K562 (cell line): ENCODE data around the gene ACKR2. TPM values are rescaled to one million over a fixed set of nuclear protein-coding genes. Genes with fewer than 3 reads are reported as not detected.

Experiments used
- ATAC-seq: fragments of 200-7000 bp; cut with Tn5 transposase; 3 replicates; pipeline ENCODE4 v1.9.1; 2020; ENCODE audit warnings: moderate library complexity
- BruUV-seq: library from RNA; stranded (reverse); fragments of 400-500 nt; replicated peaks from 2 replicates; lab custom pipeline; 2021; lab: Mats Ljungman, UMichigan
- CTCF ChIA-PET: fragments of 300-600 bp; formaldehyde crosslinking; extraction: SDS; loops from one replicate; lab custom pipeline; 2021; ENCODE audit warnings: low intra/inter-chr PET ratio; lab: Yijun Ruan, JAX
- POLR2A ChIA-PET: fragments of 300-600, 350-650 bp; sonication (Branson Sonifier 250); formaldehyde crosslinking; extraction: SDS; loops from one replicate; lab custom pipeline; 2021; ENCODE audit warnings: antibody characterized with exemption, inconsistent platforms; lab: Yijun Ruan, JAX
- DNase-seq, 4 experiments: peaks; one replicate each; pipeline versions ENCODE4 v3.0.0 to v3.0.0-alpha.2; 2011 to 2018; ENCODE audit warnings: low spot score in 3 of 4, mixed read lengths in 3 of 4; ENCODE audit errors: extremely low read depth in 1 of 4
- FAIRE-seq: peaks from 2 replicates; lab custom pipeline; 2011; peaks lifted over from hg19 to GRCh38; lab: Jason Lieb, UNC
- H2AFZ ChIP-seq: 2 replicates; pipeline ENCODE4 v1.6.0; 2011; ENCODE audit warnings: low read depth, low read length, control low read depth, inconsistent platforms
- H3K27ac ChIP-seq: fragments of 200-600 bp; 3 replicates; pipeline ENCODE4 v1.8.0; 2011; ENCODE audit warnings: low read depth, mild to moderate bottlenecking, control low read depth, inconsistent platforms, low read length, moderate library complexity, mixed read lengths; ENCODE audit errors: extremely low read depth
- H3K27me3 ChIP-seq, 2 experiments: fragments of 300-600 bp in 1 of 2; 2 replicates in 1 of 2; 3 replicates in 1 of 2; pipeline versions ENCODE4 v1.6.0 to v1.8.0; 2011; ENCODE audit warnings: inconsistent platforms in 2 of 2, low read length in 2 of 2, mild to moderate bottlenecking in 1 of 2, mixed read lengths in 1 of 2, moderate library complexity in 1 of 2; ENCODE audit not compliant: control insufficient read depth in 2 of 2, insufficient read depth in 2 of 2
- H3K36me3 ChIP-seq: fragments of 300-600 bp; 3 replicates; pipeline ENCODE4 v1.8.0; 2011; ENCODE audit warnings: mild to moderate bottlenecking, low read length, inconsistent platforms; ENCODE audit not compliant: control insufficient read depth, insufficient read depth
- H3K4me1 ChIP-seq, 2 experiments: fragments of 200-600 bp in 1 of 2; replicated peaks in 1 of 2; 2 replicates in 1 of 2; 3 replicates in 1 of 2; pipeline versions ENCODE4 v1.5.1 to v1.8.0; 2011; ENCODE audit warnings: inconsistent platforms in 2 of 2, low read length in 2 of 2, mild to moderate bottlenecking in 1 of 2, mixed read lengths in 1 of 2, moderate library complexity in 1 of 2; ENCODE audit not compliant: control insufficient read depth in 2 of 2, insufficient read depth in 2 of 2
- H3K4me2 ChIP-seq: 2 replicates; pipeline ENCODE4 v1.6.1; 2011; ENCODE audit warnings: low read length, control low read depth, inconsistent platforms, mixed read lengths; ENCODE audit not compliant: insufficient read depth
- H3K4me3 ChIP-seq: fragments of 200-600 bp; sonication (generic), shearing (Covaris generic); 2 replicates; pipeline ENCODE4 v1.5.1; 2016; ENCODE audit warnings: control low read depth, inconsistent platforms
- H3K79me2 ChIP-seq: fragments of 200-600 bp; 3 replicates; pipeline ENCODE4 v1.8.0; 2011; ENCODE audit warnings: low read length, inconsistent platforms; ENCODE audit not compliant: control insufficient read depth, insufficient read depth
- H3K9ac ChIP-seq, 2 experiments: 2 replicates each; pipeline versions ENCODE4 v1.6.0 to v1.6.1; 2011; ENCODE audit warnings: low read depth in 2 of 2, low read length in 2 of 2, control low read depth in 1 of 2, inconsistent platforms in 1 of 2, mild to moderate bottlenecking in 1 of 2, mixed read lengths in 1 of 2; ENCODE audit not compliant: insufficient read depth in 1 of 2
- H3K9me1 ChIP-seq: one replicate; pipeline ENCODE4 v1.6.0; 2011; ENCODE audit warnings: inconsistent platforms, mild to moderate bottlenecking, low read length, moderate library complexity; ENCODE audit not compliant: control insufficient read depth, insufficient read depth
- H3K9me3 ChIP-seq: replicated peaks from 2 replicates; pipeline ENCODE4 v1.5.1; 2011; ENCODE audit warnings: low read depth, low read length, inconsistent platforms; ENCODE audit not compliant: control insufficient read depth, insufficient read depth
- H4K20me1 ChIP-seq: replicated peaks from 2 replicates; pipeline ENCODE4 v1.6.1; 2011; ENCODE audit warnings: low read length, inconsistent platforms, mixed read lengths; ENCODE audit not compliant: control insufficient read depth, insufficient read depth
- CCNT2 ChIP-seq: IDR thresholded peaks from 2 replicates; pipeline ENCODE4 v1.6.1; 2011; ENCODE audit warnings: borderline replicate concordance, low read depth, mild to moderate bottlenecking, moderate library complexity, mixed read lengths, low read length; ENCODE audit not compliant: insufficient read length; ENCODE audit errors: extremely low read depth
- MEIS2 ChIP-seq: fragments of 450-650 bp; IDR thresholded peaks from 2 replicates; pipeline ENCODE4 v1.6.1; 2014; ENCODE audit warnings: mild to moderate bottlenecking; ENCODE audit not compliant: partially characterized antibody
- MYNN ChIP-seq, 2 experiments: sonication (generic); formaldehyde crosslinking in 1 of 2; IDR thresholded peaks; 2 replicates each; pipeline versions ENCODE4 v1.5.0 to v1.6.1; 2016 to 2020; ENCODE audit warnings: antibody characterized with exemption in 1 of 2, missing genetic modification reagents in 1 of 2
- RAD21 ChIP-seq, 2 experiments: fragments of 250-450 bp in 1 of 2; fragments of 450-650 bp in 1 of 2; sonication (Bioruptor Pico) in 1 of 2; formaldehyde crosslinking in 1 of 2; IDR thresholded peaks in 1 of 2; conservative IDR thresholded peaks in 1 of 2; 2 replicates each; pipeline versions ENCODE4 v1.4.0 to v1.8.0; 2020 to 2022; ENCODE audit warnings: mild to moderate bottlenecking in 2 of 2, moderate library complexity in 1 of 2
- WGBS: fragments of 100-300 bp; shearing (Covaris generic); methylation state at CpG from one replicate; pipeline ENCODE4 v1.1.6; 2016; ENCODE audit warnings: low coverage, mixed read lengths; ENCODE audit not compliant: insufficient coverage; ENCODE audit errors: missing lambda C conversion rate; 5-methylcytosine and 5-hydroxymethylcytosine counted together
- in situ Hi-C: fragments of 300-500 bp; cut with MboI; formaldehyde crosslinking; loops from 4 replicates; pipeline ENCODE4 v1.15.0; 2018; ENCODE audit warnings: inconsistent platforms, mixed read lengths
- intact Hi-C: fragments of 100-400 bp; cut with micrococcal nuclease; formaldehyde crosslinking; loops from 2 replicates; pipeline ENCODE4 v1.14.2; 2022
- polyA plus RNA-seq, 8 experiments: library from polyadenylated mRNA; depleted of rRNA in 4 of 8; stranded (reverse) in 5 of 8; unstranded in 3 of 8; fragments of >200 nt; fragmentation: Nextera tagmentation in 2 of 8; fragmentation: Illumina TruSeq in 1 of 8; extraction: Ambion mirVana in 2 of 8; extraction: Trizol in 1 of 8; gene quantifications; 2 replicates each; pipeline versions ENCODE4 v1.2.1 to v1.2.3, GENCODE V29; 2011 to 2014; ENCODE audit warnings: inconsistent platforms in 1 of 8, missing spikeins in 1 of 8
- total RNA-seq, 7 experiments: library from RNA; depleted of rRNA in 6 of 7; stranded (reverse); fragments of >200 nt in 6 of 7; fragmentation: Illumina TruSeq in 2 of 7; extraction: Trizol in 2 of 7; gene quantifications; 2 replicates each; pipeline versions ENCODE4 v1.2.1 to v1.2.3, GENCODE V29; 2011 to 2021; ENCODE audit warnings: low replicate concordance in 1 of 7
- TF ChIP-seq, protein P1 (sequence below): sonication (generic); formaldehyde crosslinking; IDR thresholded peaks from 2 replicates; pipeline ENCODE4 v1.8.0; 2022; ENCODE audit warnings: mild to moderate bottlenecking, low read depth, missing genetic modification reagents
- TF ChIP-seq, protein P2 (sequence below), 3 experiments: IDR thresholded peaks in 2 of 3; conservative IDR thresholded peaks in 1 of 3; 2 replicates each; pipeline ENCODE4 v1.5.1; 2011 to 2012; ENCODE audit warnings: low read length in 3 of 3, mild to moderate bottlenecking in 3 of 3, control low read depth in 2 of 3, improper control_type of control experiment in 1 of 3, inconsistent platforms in 1 of 3, low read depth in 1 of 3, mixed read lengths in 1 of 3, moderate library complexity in 1 of 3; ENCODE audit not compliant: insufficient read depth in 2 of 3

ACKR2 gene
- total and polyA plus RNA-seq, 9 of the 15 experiments (the other 6 are each of a cell fraction or from before 2014, with no cell fraction given), result 0.03 to 0.69 (median 0.25) TPM; not detected in 1

DNA sequence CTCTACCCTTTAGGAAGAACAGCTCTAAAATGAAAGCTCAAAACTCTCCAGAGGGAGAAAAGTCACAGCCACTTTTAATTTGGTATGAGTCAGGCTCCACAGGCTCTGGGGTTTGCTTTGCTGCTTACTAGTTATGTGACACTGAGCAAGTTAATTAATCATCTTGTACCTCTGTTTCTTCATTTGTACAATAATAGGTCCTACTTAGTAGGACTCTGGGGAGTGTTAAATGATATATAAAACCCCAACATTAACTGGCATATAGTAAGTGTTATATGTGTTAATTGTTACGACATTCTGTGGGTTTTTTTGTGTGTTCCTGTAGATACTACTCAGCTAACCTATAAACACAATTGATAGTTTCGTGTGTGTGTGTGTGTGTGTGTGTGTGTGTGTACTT lies 6.6 kb downstream of the ACKR2 start:
- Histone ChIP-seq H2AFZ (no peak overlapping the region), H3K9me1 (no peaks in the 10 kb centered on the region), H3K36me3 (no peaks in the 10 kb centered on the region), H3K4me1 (peaks cover 4 to 21% of the 10 kb centered on the region in 2 experiments; a peak in 4 of 5 replicates), H3K4me2 (no peak overlapping the region), H3K9ac (no peak overlapping the region), H3K27ac (no peak overlapping the region), H4K20me1 (no peaks in the 10 kb centered on the region), H3K79me2 (no peaks in the 10 kb centered on the region), H3K4me3 (no peak overlapping the region), H3K27me3 (0 out of 5 replicates have a peak, but pooled peaks cover 0 to 4% of the 10 kb centered on the region in 2 experiments), H3K9me3 (peaks cover 7% of the 10 kb centered on the region)
- BruUV-seq, result no TSS peak
- in situ Hi-C loops, result no loop called here
- ChIA-PET CTCF (no interaction called here), POLR2A (interaction anchor here (0.9 to 3.1 kb wide), 4 partner anchors 9 to 22 kb away, joined by 3 to 19 read pairs (median 4); partner anchors contain the start of gene HIGD1A)
- 30% methylated on average over 2 of the region's 2 CpGs for WGBS
- DNase-seq (no peak), FAIRE-seq (no peak), ATAC-seq (no peak)
- intact Hi-C loops, result no loop called here
- TF ChIP-seq MEIS2 (peak; percentile 13), CCNT2 (no peak), MYNN (IDR thresholded peaks at IDR 0.05) (peak; percentile 73; the same call in 1 of the 2 replicates), MYNN (CRISPR knock-in tag; IDR thresholded peaks at IDR 0.05) (no peak)

DNA sequence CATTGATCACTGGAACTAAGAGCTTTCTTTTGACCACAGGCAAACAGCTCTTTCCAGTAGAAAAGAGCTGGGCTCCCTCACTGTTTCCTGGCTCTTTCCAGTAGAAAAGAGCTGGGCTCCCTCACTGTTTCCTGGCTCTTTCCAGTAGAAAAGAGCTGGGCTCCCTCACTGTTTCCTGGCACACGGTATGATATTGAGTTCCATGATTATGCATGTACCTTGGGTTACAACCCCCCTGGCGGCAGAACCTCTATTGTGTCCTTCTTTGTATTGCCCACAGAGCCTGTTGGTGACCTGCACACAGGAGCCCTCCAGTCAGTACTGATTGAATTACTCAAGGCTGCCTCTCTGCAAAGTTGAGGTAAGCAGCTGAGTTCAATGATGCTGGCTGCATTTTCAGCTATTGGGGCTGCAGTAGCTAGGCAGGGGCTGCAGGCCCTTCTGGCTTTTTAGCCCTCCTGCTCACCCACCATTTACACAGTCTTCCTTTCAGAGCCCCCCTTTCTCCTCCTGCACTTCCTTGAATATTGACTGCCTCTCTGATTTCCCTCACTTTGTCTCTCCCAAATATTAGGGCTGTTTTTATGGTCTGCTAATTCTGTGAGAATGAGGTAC lies 10.2 kb downstream of the ACKR2 start:
- 0% methylated on average over 2 of the region's 2 CpGs for WGBS
- no peak overlapping the region for H3K4me3 ChIP-seq
- no peak overlapping the region for H3K27ac ChIP-seq
- ATAC-seq (peak; percentile 81), DNase-seq (peak in 2 of 4 experiments; percentile 43 to 54), FAIRE-seq (peak; percentile 71)
- intact Hi-C loops, result loop anchor here (2.0 kb wide), 1 partner anchor 39 kb away; no protein-coding TSS in a partner anchor
- no peaks in the 10 kb centered on the region for H3K36me3 ChIP-seq
- H4K20me1 ChIP-seq, result no peaks in the 10 kb centered on the region
- ChIA-PET POLR2A (interaction anchor here (0.5 to 1.4 kb wide), 3 partner anchors 16 to 1620 kb away, joined by 3 to 9 read pairs (median 6); partner anchors contain the start of genes CTNNB1 and HIGD1A), CTCF (interaction anchor here (0.8 kb wide), 1 partner anchor 38 kb away, joined by 5 read pairs; no protein-coding TSS in a partner anchor)
- peaks cover 3 to 11% of the 10 kb centered on the region in 2 experiments; a peak in 3 of 5 replicates for H3K4me1 ChIP-seq
- H3K9me1 ChIP-seq, result no peaks in the 10 kb centered on the region
- no peak overlapping the region for H3K9ac ChIP-seq
- TF ChIP-seq, protein P1, sequence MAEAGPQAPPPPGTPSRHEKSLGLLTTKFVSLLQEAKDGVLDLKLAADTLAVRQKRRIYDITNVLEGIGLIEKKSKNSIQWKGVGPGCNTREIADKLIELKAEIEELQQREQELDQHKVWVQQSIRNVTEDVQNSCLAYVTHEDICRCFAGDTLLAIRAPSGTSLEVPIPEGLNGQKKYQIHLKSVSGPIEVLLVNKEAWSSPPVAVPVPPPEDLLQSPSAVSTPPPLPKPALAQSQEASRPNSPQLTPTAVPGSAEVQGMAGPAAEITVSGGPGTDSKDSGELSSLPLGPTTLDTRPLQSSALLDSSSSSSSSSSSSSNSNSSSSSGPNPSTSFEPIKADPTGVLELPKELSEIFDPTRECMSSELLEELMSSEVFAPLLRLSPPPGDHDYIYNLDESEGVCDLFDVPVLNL (CRISPR knock-in tag), result no peak
- TF ChIP-seq RAD21 (CRISPR knock-in tag; conservative IDR thresholded peaks at IDR 0.05 in 1 of 2, IDR thresholded peaks at IDR 0.05 in 1 of 2), result peak in 1 of 2 experiments; percentile 14; a peak in 1 of 4 replicates
- TF ChIP-seq, protein P2, sequence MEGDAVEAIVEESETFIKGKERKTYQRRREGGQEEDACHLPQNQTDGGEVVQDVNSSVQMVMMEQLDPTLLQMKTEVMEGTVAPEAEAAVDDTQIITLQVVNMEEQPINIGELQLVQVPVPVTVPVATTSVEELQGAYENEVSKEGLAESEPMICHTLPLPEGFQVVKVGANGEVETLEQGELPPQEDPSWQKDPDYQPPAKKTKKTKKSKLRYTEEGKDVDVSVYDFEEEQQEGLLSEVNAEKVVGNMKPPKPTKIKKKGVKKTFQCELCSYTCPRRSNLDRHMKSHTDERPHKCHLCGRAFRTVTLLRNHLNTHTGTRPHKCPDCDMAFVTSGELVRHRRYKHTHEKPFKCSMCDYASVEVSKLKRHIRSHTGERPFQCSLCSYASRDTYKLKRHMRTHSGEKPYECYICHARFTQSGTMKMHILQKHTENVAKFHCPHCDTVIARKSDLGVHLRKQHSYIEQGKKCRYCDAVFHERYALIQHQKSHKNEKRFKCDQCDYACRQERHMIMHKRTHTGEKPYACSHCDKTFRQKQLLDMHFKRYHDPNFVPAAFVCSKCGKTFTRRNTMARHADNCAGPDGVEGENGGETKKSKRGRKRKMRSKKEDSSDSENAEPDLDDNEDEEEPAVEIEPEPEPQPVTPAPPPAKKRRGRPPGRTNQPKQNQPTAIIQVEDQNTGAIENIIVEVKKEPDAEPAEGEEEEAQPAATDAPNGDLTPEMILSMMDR (IDR thresholded peaks at IDR 0.05 in 2 of 3, conservative IDR thresholded peaks at IDR 0.05 in 1 of 3; ENCODE audit: insufficient read depth in 2 of 3, low read depth in 1 of 3, low read length in 3 of 3), result peak; percentile 41 to 45 (median 43); a peak in 4 of 6 replicates
- H2AFZ ChIP-seq, result no peak overlapping the region
- BruUV-seq, result no TSS peak
- no peaks in the 10 kb centered on the region for H3K9me3 ChIP-seq
- no peaks in the 10 kb centered on the region for H3K79me2 ChIP-seq
- in situ Hi-C loops, result no loop called here
- H3K27me3 ChIP-seq, result 0 out of 5 replicates have a peak, but pooled peaks cover 0 to 4% of the 10 kb centered on the region in 2 experiments
- H3K4me2 ChIP-seq, result no peak overlapping the region
